AG09309 (cell line): ENCODE results near the gene SMG6.
A peak's percentile ranks its signal among the peaks of the same experiment; 100 is the strongest.

Experiments used
- DNase-seq: peaks from one replicate; pipeline ENCODE4 v3.0.0-alpha.2; 2010; ENCODE audit warnings: low read depth
- H3K4me3 ChIP-seq: 2 replicates; pipeline ENCODE4 v1.5.1; 2011; ENCODE audit warnings: mild to moderate bottlenecking, low read depth, low read length, moderate library complexity; ENCODE audit not compliant: control insufficient read depth
- CTCF ChIP-seq: IDR thresholded peaks from 2 replicates; pipeline ENCODE4 v1.5.1; 2011; ENCODE audit warnings: mild to moderate bottlenecking, low read depth, low read length, inconsistent platforms; ENCODE audit not compliant: insufficient read depth, control insufficient read depth; ENCODE audit errors: missing control alignments

SMG6 gene

DNA sequence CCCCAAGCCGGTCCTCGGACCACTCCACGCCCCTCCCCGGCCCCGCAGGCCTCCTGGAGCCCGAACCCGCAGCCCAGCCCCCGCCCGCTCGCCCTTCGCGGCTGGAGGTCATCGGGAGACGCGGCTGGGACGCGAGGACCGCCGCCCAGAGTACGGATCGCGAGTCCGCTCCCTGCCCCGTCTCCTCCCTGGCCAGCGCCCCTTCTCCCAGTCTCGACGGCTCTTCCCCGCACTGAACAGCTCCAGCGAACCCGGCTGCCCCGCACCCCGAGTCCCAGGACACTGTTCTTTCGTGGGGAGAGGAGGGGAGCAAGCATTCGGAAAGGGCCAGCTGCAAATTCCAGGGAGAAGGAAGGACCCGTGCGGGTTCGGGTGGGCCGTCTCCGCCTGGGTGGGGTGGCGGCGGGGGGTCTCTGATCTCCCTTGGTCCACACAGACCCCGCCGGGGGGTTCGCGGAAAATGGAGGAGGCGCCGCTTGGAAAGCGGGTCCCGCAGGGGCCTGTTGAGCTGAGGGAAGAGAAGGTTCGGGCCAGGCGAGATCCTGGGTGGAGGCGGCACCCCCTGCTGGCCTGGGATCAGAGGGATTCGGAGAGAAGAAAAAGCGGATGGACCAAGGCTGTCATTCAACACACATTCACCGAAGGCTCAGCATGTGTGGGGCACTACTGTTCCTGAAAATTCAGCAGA is 277.8 kb downstream of the SMG6 start:
- peak overlapping the region; percentile 56 for H3K4me3 ChIP-seq
- peak; percentile 88 for TF ChIP-seq CTCF
- no peak for DNase-seq

GRCh38 chr17:2025220-2025621 is 278.4 kb downstream of the SMG6 start, which contains the start of gene RTN4RL1:
Gene RTN4RL1, minus strand, starts transcription at chr17:2025334. Its CDS starts 469 bp downstream, at chr17:2024865.
- no peak for DNase-seq
- TF ChIP-seq CTCF = peak; percentile 8
- H3K4me3 ChIP-seq = peak within 1 kb of the TSS; percentile 56

DNA sequence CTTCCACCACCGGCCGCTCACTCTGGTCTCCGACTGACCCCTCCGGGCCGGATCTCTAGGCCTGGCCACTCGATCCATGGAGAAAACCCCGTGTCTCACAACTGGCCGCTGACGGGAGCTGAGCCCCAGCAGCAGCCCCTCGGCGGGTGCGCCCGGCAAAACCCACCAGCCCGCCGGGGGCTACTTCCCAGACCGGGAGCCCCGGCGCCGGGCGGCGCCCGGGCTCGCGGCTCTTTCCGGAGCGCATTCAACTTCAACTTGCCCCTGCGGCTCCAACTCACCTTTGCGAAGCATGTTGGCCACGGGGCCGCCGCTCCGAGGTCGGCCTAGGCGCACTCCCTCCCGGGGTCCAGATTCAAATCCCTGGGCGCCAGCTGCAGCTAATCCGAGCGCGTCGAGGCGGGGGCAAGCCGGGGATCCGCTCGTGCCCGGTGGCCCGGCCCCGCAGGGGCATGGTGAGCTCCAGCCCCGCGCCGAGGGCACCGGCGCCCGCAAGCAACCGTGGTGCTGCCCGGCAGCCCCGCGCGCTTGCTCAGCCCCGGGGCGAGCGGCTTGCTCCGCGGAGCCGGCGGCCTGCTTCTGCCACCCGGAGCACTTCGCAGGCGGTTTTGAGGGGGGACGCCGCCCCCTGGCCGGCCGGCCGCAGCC is 278.9 kb downstream of the SMG6 start:
- no peak for DNase-seq
- TF ChIP-seq CTCF = no peak
- H3K4me3 ChIP-seq = peak overlapping the region; percentile 56

- no peak for DNase-seq
- TF ChIP-seq CTCF = no peak
These were observed 279.7 kb downstream of the SMG6 start for GRCh38 chr17:2023692-2024571.

DNA sequence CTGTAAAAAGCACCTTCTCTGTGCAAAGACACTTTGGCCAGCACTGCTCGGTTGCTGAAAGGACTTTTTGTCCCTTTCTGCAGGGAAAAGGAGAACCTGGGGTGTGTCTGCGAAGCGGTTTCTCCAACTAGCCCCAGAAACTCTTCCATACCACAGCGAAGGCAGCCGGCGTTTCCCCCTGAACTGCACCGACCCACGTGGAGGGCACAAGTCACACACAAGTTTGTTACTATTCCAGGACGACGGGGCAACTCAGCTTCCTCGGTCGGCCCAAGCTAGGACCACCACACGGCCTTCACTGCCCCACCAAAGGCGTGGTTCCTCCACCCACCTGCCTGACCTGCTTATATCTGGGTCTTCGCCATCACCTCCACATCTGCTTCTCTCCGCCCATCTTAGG is 280.3 kb downstream of the SMG6 start:
- no peak for DNase-seq
- H3K4me3 ChIP-seq = no peak overlapping the region
- no peak for TF ChIP-seq CTCF

More at GRCh38 chr17:2023692-2024571, 279.7 kb downstream of the SMG6 start:
- peak overlapping the region; percentile 33 for H3K4me3 ChIP-seq

- TF ChIP-seq CTCF = no peak
- H3K4me3 ChIP-seq = no peak overlapping the region
- DNase-seq = no peak
These were observed 280.8 kb downstream of the SMG6 start for GRCh38 chr17:2022647-2023240.
